Glomerular endothelial cell (primary cell): ENCODE data around the gene GPR3. TPM values are rescaled to one million over a fixed set of nuclear protein-coding genes. Genes with fewer than 3 reads are reported as not detected.
"Not testable (repeated sequence)": the region's sequence is repeated elsewhere in the genome, so short reads cannot be mapped to it uniquely, and the experiment has no call there.

Experiments
- DNase-seq: peaks from one replicate; pipeline ENCODE4 v3.0.0-alpha.2; 2011; ENCODE audit warnings: low read depth, low spot score; ENCODE audit errors: extremely low read depth
- total RNA-seq: library from RNA; depleted of rRNA; stranded (reverse); fragments of >200 nt; gene quantifications from 2 replicates; pipeline ENCODE4 v1.2.3, GENCODE V29; 2015

The GPR3 gene
- total RNA-seq, 1 donor from 2014 or later, result 1.5 TPM

DNA sequence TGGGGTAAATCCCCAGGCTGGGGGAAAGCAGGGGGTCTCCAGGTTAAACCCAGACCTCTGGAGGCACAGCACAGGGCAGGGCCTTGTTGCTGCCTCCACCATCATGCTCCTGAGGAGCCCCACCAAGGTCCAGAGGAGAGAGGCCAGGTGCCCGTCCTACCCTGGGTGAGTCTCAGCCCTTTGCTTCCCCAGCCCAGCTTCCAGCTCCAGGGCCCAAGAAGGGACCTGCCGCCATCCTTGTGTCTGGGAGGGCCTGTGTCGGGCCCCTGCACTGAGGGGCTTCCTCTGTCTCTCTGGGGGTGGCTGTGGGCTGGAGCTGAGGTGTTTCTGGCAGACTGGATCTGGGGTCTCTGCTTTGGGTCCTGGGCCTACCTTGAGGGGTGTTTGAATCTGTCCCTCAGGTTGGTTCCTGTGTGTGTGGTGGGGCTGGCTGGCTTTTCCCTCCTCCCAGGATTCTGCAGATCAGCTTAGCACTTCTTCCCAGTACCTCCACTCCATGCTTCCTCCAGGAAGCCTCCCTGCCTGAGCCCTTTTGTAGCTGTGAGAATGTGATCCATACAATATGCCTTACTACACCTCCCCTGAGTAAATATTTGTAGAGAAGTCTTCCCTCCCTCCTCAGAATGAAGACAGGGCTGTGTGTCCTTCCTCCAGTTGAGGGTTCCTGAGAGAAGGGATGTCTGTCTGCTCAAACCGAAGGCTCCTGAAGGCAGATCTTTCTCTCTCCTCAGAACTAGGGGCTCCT, 6.2 kb downstream of the GPR3 start:
- no peak for DNase-seq

GRCh38 chr1:27399251-27400025, 7.0 kb downstream of the GPR3 start:
- DNase-seq, result no peak

DNA sequence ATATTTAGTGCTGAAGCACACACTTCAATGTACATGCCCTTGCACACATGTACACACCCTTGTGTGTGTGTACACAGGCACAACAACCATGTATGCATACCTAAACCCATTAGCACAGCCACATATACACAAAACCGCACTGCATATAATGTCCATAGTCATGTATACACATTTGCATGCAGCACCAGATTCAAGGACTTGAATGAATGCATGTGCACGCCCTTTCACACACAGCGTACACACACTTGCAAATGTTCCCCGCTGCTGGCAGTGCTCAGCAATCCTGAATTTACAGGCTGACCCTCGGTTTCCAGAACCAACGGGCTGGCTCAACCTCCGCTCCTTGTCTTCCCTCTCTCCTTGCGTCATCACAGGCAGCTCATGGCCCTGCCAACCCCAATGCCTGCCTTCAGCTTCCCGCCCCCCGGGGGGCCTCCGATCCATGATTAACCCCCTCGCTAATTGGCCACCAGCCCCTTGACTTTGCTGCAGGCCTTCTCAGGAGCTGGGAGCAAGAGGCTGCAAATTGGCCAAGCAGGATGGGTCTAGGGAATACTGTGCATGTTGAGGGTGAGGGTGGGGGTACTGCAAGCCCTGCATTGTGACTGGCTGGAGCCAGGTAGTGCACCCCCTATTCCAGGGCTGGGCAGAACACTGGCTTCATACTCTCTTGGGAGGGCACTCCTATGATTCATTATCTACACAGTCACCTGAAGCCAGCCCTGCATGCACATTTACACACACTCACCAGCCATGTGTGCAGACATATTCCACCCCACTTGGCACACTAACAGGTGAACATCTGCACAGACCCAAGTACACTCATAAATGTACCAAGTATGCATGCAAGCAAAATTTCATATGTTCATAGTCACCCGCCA, 7.9 kb downstream of the GPR3 start:
- no peak for DNase-seq

DNA sequence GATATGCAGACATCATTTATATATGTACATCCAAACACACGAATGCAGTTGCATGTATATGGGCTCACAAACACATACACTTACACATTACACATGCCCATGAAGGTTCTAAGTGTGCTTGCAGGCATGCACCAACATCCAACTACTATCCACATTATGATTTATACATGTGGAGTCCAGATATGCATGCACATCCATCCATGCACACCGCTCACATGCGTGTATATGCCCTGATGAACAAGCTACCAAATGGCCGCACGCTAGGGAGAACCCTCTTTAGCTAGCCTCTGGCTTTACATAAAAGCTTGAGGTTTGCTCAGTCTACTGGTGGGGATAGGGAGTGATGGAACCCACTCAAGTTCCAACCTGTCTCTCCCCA, 8.5 kb downstream of the GPR3 start:
- no peak for DNase-seq

- no peak for DNase-seq
These were observed 9.9 kb downstream of the GPR3 start for GRCh38 chr1:27402349-27402754.

- no peak for DNase-seq
These were observed 10.8 kb downstream of the GPR3 start for GRCh38 chr1:27403065-27403726.

- no peak for DNase-seq
These were observed 11.5 kb downstream of the GPR3 start for GRCh38 chr1:27403931-27404330.

DNA sequence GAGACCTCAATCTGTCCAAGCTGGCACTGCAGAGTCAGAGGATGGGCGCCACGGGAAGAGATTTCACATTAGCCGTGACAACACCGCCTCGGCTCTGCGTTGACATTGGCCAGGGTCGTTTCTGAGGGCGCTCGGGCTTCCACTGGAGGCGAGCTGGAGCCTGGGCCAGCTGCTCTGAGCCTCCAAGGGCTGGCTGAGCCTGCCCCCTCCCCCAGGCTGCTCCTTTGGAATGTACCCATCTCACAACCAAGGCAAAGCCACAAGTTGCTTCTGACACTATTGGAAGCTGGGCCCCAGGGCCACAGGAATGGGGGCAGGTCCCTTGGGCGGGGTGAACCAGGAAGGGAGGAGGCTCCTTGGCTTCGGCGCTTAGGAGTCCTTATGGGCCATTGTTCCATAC, 12.7 kb downstream of the GPR3 start:
- no peak for DNase-seq

DNA sequence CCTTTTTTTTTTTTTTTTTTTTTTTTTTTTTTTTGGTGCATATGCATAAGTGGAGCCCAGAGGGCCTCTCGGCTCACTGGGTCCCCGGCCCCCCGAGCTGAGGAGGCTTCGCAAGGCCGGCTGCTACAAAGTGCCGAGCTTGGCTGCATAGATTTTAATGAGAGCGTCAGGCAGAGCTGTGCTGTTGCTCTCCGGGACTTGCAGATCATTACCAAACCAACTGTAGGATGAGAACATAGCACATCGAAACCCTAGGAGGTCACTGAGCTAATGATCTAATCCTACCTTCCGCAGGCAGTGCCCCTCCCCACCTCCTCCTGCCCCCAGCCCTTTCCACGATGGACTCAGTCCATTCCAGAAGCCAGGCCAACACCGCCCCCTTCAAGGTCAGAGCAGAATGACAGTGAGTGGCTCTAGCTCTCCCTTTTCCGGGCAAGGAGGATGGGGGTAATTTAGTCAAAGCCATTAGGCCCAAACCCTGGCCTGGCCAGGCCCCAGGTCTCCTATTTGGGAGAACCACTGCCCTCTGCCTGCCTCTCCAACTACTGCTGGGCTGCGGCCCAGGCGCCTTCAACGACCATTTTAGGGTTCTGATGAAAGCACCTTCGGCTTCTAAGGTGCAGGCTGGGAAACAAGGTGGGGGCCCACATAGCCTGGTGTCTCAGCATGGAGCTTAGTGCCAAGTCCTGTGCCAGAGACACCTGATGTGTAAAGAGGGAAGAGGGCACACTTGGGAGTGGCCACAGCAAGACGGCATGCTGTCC, 13.4 kb downstream of the GPR3 start:
- not testable (repeated sequence) for DNase-seq

- DNase-seq, result no peak
These were observed 13.9 kb downstream of the GPR3 start for GRCh38 chr1:27406362-27406680.

- DNase-seq, result not testable (repeated sequence)
These were observed 14.4 kb downstream of the GPR3 start for GRCh38 chr1:27406791-27407190.

DNA sequence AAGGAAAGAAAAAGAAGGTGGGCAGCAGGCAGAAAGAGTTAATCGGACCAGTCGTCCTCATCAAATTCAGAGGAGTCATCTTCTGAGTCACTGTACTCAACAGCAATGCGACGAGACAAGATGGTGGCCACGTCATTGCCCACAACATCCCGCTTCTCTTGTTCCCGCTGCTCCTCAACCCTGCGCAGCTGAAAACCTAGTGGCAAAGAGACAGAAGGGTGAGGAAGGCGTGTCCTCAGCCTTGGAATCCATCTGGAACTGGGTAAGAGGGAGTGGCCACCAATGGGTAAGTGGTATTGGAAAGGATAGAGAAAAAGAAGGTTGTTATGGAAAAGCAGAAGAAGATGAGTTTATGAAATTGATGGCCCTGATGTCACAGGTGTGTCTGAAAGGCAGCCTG, 15.7 kb downstream of the GPR3 start:
- DNase-seq, result no peak

- DNase-seq, result no peak
These were observed 17.2 kb downstream of the GPR3 start for GRCh38 chr1:27409669-27410068.

- DNase-seq, result no peak
These were observed 18.3 kb downstream of the GPR3 start for GRCh38 chr1:27410709-27411108.

GRCh38 chr1:27412502-27412901, 20.1 kb downstream of the GPR3 start:
- no peak for DNase-seq

DNA sequence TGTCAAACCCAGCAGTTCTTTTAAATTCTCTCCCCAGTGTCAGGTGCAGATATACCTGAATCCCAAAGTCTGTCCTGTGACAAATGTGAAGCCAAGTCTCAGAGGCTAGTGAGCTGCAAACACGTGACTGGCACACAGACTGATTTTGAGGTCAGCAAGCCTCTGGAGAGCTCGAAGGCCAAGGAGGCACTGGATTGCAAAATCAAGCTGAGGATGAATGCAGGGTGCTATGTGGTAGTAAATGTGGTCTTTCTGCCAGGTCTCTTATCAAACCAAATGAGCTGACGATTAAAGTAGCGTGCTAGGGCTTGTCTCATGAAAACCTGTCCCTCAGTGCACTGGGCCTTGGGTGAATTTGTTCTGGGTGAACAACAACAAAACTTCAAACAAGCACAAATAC, 20.6 kb downstream of the GPR3 start:
- no peak for DNase-seq

- no peak for DNase-seq
These were observed 21.7 kb downstream of the GPR3 start for GRCh38 chr1:27414091-27414490.

- DNase-seq, result no peak
These were observed 24.1 kb downstream of the GPR3 start for GRCh38 chr1:27416387-27417111.

DNA sequence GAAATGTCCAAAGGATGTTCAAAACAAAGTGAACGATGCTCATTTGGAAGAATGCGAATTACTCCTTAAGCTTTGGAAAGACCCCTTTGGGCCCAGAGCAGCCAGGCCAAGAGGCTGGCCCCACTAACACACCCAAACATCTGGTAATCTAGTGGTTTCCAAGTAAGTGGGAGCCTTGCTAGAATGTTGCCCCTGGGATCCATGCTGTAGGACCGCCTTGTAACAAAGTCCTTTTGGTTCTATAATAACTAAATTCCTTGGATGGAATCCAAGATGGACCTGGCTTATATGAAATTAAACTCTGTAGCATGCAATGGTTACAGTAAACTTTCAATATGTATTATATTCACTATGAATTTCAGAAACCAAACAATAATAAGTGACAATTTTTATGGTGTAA, 25.3 kb downstream of the GPR3 start:
- DNase-seq, result no peak
